ENCODE data around the gene KRT39. TPM values are rescaled to one million over a fixed set of nuclear protein-coding genes. Genes with fewer than 3 reads are reported as not detected.
"Not testable (repeated sequence)": the region's sequence is repeated elsewhere in the genome, so short reads cannot be mapped to it uniquely, and the experiment has no call there.

KRT39 gene
- total RNA-seq, 1 experiment from 2014 or later = not detected

GRCh38 chr17:40940266-40940665 lies 26.5 kb downstream of the KRT39 start:
- DNase-seq (ENCODE audit: low read depth) = no peak

DNA sequence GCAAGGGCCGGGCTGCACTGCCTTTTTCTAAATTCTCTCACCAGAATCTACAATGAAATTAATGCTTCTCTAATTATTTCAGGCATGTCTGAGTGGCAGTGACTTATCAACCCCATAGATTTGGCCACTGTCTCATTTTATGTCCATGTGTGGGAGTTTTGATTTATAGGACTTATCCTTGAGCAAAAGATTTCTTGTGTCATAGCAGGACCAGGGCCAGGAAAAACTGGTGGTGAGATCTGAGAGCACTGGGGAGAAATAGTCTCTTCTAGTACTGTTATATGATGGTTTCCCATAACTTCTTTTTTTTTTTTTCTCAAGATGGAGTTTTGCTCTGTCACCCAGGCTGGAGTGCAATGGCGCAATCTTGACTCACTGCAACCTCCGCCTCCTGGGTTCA lies 27.8 kb downstream of the KRT39 start:
- no peak for DNase-seq (ENCODE audit: low read depth)

DNA sequence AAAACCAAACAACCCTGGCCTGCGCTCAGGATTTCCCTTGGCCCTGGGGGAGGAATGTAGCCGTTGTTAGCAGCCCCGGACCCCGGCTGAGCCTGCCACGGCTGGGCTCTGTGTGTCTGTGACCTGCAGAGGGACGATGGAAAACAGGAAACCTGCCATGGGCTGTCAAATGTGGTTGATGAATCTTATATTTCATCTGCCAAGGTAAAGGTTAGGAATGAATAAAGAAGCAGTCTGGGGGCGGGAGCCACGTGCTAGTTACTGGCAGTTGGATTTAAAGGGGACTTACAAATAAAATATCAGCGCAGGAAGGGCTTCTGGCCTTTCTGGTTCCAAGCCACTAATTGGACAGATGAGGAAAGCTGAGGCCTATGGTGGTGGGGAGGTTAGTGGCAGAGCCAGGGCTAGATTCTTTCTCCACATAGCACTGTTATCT lies 29.3 kb downstream of the KRT39 start, which contains the start of gene KRT23:
Gene KRT23, minus strand, starts transcription at position 263 of the 436 bp plus-strand sequence. CDS start 1,043 bp downstream, outside the sequence.
- no peak for DNase-seq (ENCODE audit: low read depth)

GRCh38 chr17:40936976-40937375 lies 29.8 kb downstream of the KRT39 start:
- no peak for DNase-seq (ENCODE audit: low read depth)

DNA sequence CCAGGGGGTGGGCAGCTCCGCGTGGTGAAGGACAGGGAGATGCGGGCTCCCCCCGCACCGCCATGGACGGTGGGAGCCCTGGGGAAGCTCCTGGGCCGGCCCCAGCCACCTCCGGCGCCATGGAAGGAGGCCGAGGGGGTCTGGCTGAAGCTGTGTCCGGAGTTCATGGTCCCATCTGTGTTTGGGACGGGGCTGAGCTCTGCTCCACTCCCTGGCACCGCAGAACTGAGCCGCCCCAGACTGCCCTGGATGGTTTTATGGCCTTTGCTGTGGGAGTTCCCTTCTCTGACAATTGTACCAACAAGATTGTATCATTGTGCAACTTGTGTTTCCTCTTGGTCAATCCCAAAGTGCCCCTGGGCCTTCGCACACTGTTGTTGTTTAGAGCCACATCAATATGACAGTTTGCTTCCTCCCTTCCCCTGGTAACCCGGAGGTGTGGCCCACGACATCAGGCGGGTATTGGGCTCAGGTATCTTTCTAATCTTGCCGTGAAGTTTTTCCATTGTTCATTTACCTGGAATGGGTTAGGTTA lies 30.2 kb downstream of the KRT39 start:
- no peak for DNase-seq (ENCODE audit: low read depth)

DNA sequence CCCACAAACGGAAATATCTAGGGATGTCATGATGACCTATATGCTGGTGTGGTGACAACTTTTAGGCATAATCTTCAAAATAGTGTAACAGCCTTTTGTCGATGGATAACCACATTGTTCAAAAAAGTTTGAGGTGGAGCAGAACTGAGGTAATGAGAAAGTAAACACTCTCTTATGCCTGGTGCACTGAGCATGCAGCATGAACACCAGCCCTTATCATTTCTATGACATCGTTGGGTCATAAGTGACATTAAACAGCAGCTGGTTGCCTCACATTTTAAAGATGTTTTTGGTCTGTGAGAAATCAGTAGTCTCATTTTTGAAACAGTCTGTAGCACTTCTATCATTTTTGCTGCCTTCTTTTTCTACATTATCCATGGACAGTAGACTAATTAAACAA lies 31.1 kb downstream of the KRT39 start:
- DNase-seq (ENCODE audit: low read depth) = no peak

- no peak for DNase-seq (ENCODE audit: low read depth)
Observed at GRCh38 chr17:40932608-40933007, 34.1 kb downstream of the KRT39 start.

- no peak for DNase-seq (ENCODE audit: low read depth)
Observed at GRCh38 chr17:40931311-40931710, 35.4 kb downstream of the KRT39 start.

GRCh38 chr17:40926341-40926740 lies 40.4 kb downstream of the KRT39 start:
- no peak for DNase-seq (ENCODE audit: low read depth)

DNA sequence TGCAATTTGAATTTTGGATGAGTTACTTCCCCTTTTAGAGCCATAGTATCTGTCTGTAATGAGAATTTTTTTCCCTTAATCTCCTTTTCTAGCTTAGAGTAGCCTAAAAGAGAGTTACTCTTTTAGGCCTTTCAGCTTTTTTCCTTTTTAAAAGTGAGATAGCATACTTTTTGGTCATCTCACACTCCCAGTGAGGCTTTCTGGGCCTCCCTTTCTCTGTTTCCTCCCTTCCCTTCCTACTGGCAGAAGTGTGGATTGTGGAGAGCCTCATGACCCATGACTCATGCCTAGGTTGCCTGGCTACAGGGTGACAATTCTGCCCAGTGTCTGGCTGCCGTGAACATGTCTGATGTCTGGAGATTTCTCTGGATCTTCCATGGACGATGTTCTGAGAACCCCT lies 44.5 kb downstream of the KRT39 start:
- peak; percentile 88 for DNase-seq (ENCODE audit: low read depth)

GRCh38 chr17:40921026-40921425 lies 45.7 kb downstream of the KRT39 start:
- peak; percentile 10 for DNase-seq (ENCODE audit: low read depth)

DNA sequence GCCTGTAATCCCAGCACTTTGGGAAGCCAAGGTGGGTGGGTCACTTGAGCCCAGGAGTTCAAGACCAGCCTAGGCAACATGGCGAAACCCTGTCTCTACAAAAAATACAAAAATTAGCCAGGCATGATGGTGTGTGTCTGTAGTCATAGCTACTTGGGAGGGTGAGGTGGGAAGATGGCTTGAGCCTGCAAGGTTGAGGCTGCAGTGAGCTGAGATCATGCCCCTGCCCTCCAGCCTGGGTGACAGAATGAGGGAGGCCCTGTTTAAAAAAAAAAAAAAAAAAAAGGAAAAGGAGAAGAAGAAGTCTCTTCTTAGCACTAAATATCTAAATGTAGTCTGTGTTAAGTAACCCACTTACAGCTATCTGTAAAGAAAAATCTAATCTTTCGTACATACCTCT lies 49.6 kb downstream of the KRT39 start:
- DNase-seq (ENCODE audit: low read depth) = not testable (repeated sequence)

- no peak for DNase-seq (ENCODE audit: low read depth)
Observed at GRCh38 chr17:40916366-40916765, 50.4 kb downstream of the KRT39 start.

DNA sequence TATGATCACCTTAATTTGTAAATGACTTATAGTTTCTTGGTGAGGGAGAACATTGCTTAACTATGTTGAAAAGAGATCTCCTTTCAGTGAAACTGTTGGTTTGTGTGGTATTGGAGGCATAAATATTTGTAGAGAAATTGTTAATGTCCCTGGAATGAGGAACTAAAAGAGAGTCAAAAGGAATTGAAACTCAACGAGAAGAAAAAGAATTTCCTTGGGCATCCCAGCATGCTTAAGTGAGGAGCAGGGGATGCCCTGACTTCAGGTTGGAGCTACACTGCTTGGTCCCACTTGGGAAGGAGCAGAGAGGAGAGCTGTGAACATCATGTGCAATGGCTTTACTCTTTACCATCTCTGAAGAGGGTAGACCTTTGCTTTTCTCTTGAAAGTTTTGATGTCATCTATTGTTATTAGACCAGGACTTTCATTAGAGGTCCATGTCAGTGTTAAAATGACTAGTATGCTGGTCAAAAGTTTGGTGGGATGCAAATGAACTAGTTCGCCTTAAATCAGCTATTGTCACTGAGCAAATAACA lies 51.0 kb downstream of the KRT39 start:
- DNase-seq (ENCODE audit: low read depth) = peak; percentile 10

DNA sequence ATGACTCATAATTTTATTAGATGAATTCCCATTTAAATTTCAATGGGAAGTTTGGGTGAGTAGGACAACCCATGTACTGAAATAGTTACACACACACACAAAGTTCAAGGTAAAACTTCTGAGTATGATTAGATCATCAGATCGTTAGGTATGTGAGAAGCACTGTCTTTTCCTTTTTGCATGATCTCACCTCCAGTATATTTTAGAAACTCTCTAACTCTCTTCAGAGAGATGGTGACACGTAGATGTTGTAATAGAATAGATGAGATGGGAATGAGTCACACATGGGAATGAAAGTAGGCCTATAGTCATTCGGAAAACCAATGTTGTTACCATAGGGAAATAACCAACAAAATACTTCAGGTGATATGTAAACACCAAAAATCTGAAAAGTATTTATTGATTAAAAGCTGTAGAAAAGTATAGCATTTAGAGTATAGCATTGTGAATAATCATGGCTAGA lies 51.5 kb downstream of the KRT39 start:
- peak; percentile 95 for DNase-seq (ENCODE audit: low read depth)

DNA sequence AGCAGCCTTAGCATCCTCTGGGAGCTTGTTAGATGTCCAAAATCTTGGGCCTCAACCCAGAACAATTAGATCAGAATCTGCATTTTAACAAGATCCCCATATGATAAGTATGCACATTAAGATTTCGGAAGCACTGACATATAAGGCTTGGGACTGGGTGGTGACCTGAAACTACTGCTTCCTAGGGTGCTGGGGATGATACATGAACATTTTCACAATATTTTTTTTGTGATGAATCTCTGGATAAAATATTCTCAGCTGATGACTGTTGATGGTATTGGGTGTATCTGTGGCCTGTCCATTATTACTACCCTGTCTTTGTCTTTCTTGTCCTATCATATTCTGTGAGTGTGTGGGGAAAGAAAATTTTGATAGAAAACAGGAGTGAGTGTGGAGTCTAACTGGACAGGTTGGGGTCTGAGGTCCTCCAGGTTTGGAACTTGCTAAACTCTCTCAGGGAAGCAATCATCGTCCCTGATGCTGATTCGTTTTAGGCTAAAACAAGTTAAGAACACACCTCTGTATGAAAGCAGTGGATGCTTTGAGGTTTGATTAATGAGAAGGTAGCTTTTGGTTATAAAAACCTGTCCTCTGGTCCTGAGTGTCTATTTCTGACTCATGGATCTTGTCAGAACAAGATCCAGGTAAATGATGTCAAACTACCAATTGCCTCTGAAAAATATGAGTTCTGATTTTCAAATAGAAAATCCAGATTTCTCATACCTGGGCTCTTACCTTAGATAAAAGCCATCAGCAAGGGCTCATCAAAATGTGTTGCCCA lies 52.5 kb downstream of the KRT39 start:
- no peak for DNase-seq (ENCODE audit: low read depth)

DNA sequence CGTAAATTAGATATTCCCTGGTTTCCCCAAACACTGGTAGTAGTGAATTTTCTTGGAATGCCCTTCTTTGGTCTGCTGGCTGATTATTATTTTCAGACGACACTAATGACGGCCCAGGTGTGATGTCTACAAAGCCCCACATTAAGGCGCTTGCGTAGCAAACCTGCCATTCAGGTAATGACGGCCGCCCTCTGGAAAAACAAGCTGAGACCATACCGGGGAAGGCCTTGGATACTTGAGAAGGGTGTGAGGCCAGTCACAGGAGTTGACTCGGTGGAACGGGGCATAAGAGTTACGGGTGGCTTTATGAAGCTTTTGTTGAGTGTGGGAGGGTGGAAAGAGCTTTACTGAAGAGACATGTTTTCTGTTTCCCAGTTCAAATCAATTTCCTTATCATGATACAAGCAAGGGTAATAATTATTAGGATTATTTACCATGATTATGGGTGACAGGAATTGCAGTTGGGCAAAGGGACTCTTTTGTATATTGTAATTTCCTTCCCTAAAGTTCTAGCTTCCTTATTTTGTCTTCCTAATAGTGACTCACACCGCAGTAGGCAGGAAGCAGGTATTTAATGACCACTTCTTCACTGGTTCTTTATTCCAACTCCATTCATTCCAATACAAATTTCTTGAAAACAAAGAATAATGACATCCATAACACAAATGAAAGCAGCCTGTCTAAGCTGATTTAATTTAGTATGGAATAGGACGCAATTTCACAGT lies 54.1 kb downstream of the KRT39 start:
- DNase-seq (ENCODE audit: low read depth) = no peak

- no peak for DNase-seq (ENCODE audit: low read depth)
Observed at GRCh38 chr17:40910441-40910841, 56.3 kb downstream of the KRT39 start.

DNA sequence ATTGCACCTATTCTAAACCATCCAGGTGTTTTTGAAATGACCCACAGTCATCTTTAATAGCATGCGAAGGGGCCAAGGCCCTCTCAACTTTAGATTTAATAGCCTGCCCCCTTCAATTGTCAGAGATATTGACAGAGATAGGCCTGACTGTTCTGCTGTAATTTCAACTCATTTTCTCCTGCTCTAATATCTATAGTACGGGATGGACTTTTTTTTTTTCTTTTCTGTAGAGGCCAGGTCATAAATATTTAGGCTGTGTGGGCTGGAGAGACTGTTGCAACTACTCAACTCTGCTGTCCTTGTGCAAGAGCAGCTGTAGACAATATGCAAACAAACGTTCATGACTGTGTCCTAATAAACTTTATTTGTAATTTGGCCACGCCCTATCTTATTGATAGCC lies 57.0 kb downstream of the KRT39 start:
- DNase-seq (ENCODE audit: low read depth) = peak; percentile 20

DNA sequence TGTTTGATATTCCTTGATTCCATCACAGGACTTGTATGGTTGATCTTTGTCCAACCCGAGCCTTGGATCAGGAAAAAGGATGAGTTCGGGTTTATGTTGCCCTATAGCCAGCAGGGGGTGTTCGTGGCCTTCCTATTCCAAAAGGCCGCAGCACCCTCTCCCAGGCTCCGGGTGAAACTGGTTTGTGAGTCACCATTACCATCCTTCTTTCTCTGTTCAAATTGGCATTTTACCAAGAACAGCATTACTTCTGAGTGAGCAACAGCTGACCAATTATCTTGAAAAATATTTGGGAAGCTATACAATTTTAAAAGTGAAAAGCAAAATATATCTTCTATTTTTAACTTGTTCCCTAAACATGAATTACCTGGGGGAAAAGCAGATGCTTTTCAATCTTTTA lies 57.4 kb downstream of the KRT39 start:
- DNase-seq (ENCODE audit: low read depth) = peak; percentile 91

All from HT1080 (cell line).